Measurements from ENCODE around the gene HPS4.
"Not testable (repeated sequence)": the region's sequence is repeated elsewhere in the genome, so short reads cannot be mapped to it uniquely, and the experiment has no call there.

Gene HPS4

GRCh38 chr22:26414347-26414746 is 69.2 kb downstream of the HPS4 start:
- DNase-seq (ENCODE audit: low read depth in 2 of 2) = no peak

GRCh38 chr22:26410386-26410785 is 73.2 kb downstream of the HPS4 start:
- no peak for DNase-seq (ENCODE audit: low read depth in 2 of 2)

GRCh38 chr22:26409719-26410335 is 73.8 kb downstream of the HPS4 start:
- DNase-seq (ENCODE audit: low read depth in 2 of 2) = no peak

- not testable (repeated sequence) for DNase-seq (ENCODE audit: low read depth in 2 of 2)
Measured at GRCh38 chr22:26408562-26409220, 74.9 kb downstream of the HPS4 start.

- DNase-seq (ENCODE audit: low read depth in 2 of 2) = no peak
Measured at GRCh38 chr22:26406118-26406517, 77.5 kb downstream of the HPS4 start.

- no peak for DNase-seq (ENCODE audit: low read depth in 2 of 2)
Measured at GRCh38 chr22:26404851-26405421, 78.6 kb downstream of the HPS4 start.

- no peak for DNase-seq (ENCODE audit: low read depth in 2 of 2)
Measured at GRCh38 chr22:26401726-26402125, 81.9 kb downstream of the HPS4 start.

Data from stimulated activated CD4-positive, alpha-beta T cell treated with anti-CD3 and anti-CD28 coated beads, Interleukin-1b, Interleukin-23, amount 100 ng/mL, for 1 hour (primary cell).